ENCODE results near the gene OR6C68. TPM values are rescaled to one million over a fixed set of nuclear protein-coding genes. Genes with fewer than 3 reads are reported as not detected.

The OR6C68 gene
- total RNA-seq, 1 donor from 2014 or later = not detected

DNA sequence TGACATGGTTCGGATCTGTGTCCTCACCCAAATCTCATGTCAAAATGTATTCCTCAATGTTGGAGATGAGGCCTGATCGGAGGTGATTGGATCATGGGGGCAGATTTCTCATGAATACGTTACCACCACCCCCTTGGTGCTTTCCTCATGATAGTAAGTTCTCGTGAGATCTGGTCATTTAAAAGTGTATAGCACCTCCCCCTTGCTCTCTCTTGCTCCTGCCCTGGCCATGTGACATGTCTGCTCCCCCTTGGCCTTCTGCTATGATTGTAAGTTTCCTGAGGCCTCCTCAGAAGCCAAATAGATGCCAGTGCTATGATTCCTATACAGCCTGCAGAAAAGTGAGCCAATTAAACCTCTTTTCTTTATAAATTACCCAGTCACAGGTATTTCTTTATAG is 7.1 kb downstream of the OR6C68 start:
- no peak for TF ChIP-seq CTCF (IDR thresholded peaks at IDR 0.05; ENCODE audit: insufficient read depth, low read depth, low read length)
- TF ChIP-seq EZH2 (IDR thresholded peaks at IDR 0.05; ENCODE audit: insufficient read depth, low read length) = no peak
- Histone ChIP-seq H3K27me3 (ENCODE audit: insufficient read depth, low read length) (no peaks in the 10 kb centered on the region), H4K20me1 (ENCODE audit: insufficient read depth, low read length) (no peaks in the 10 kb centered on the region), H3K9ac (ENCODE audit: low read length) (no peak overlapping the region), H3K79me2 (ENCODE audit: insufficient read depth, low read length) (no peaks in the 10 kb centered on the region), H3K4me3 (ENCODE audit: insufficient read depth, low read depth, low read length) (no peak overlapping the region), H3K4me2 (ENCODE audit: low read length) (no peak overlapping the region), H3K27ac (ENCODE audit: low read depth, low read length) (no peak overlapping the region), H3K36me3 (ENCODE audit: insufficient read depth, low read length) (no peaks in the 10 kb centered on the region), H3K9me3 (ENCODE audit: insufficient read depth, low read depth, low read length) (no peaks in the 10 kb centered on the region), H2AFZ (ENCODE audit: low read depth, low read length) (no peak overlapping the region), H3K4me1 (ENCODE audit: insufficient read depth, low read length) (no peaks in the 10 kb centered on the region)
- FAIRE-seq (no peak), DNase-seq (ENCODE audit: low read depth) (no peak)
- peak overlapping the region; percentile 20 for H3K27ac Mint-ChIP-seq (ENCODE audit: unreplicated experiment)
- no peaks in the 10 kb centered on the region for H3K36me3 Mint-ChIP-seq (ENCODE audit: low read depth, unreplicated experiment)
- H3K4me3 Mint-ChIP-seq (ENCODE audit: unreplicated experiment) = no peak overlapping the region
- no peaks in the 10 kb centered on the region for H3K27me3 Mint-ChIP-seq (ENCODE audit: low read depth, unreplicated experiment)
- peaks cover 14% of the 10 kb centered on the region for H3K4me1 Mint-ChIP-seq (ENCODE audit: low read depth, unreplicated experiment)
- no peaks in the 10 kb centered on the region for H3K9me3 Mint-ChIP-seq (ENCODE audit: unreplicated experiment)

DNA sequence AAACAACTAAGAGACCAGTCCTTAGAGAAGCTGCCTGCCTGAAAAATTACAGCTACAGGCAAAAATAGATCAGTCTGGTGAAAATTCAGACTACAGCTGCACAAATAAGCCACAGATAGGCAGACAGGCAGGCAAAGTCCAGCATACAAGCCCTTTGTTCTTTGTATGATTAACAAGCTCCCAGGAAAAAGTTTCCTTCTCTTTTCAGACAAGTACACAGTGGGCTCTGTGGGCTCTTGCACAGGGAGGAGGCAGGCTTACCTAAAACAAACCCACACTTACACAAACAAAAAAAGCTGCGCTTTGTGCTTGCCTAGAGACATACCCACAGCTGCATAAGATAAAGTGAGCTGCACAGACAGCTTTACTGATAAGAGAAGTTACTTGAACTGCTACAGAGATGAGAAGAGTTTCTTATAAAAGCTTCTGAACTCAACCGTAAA is 7.7 kb downstream of the OR6C68 start:
- no peak overlapping the region for H3K4me3 ChIP-seq (ENCODE audit: insufficient read depth, low read depth, low read length)

More for the DNA sequence above, 7.7 kb downstream of the OR6C68 start:
- Histone ChIP-seq H3K27ac (ENCODE audit: low read depth, low read length) (no peak overlapping the region), H3K9ac (ENCODE audit: low read length) (no peak overlapping the region), H2AFZ (ENCODE audit: low read depth, low read length) (no peak overlapping the region), H3K36me3 (ENCODE audit: insufficient read depth, low read length) (no peaks in the 10 kb centered on the region), H3K4me2 (ENCODE audit: low read length) (no peak overlapping the region), H3K4me1 (ENCODE audit: insufficient read depth, low read length) (no peaks in the 10 kb centered on the region), H3K9me3 (ENCODE audit: insufficient read depth, low read depth, low read length) (no peaks in the 10 kb centered on the region), H3K27me3 (ENCODE audit: insufficient read depth, low read length) (no peaks in the 10 kb centered on the region), H4K20me1 (ENCODE audit: insufficient read depth, low read length) (no peaks in the 10 kb centered on the region), H3K79me2 (ENCODE audit: insufficient read depth, low read length) (no peaks in the 10 kb centered on the region)
- Mint-ChIP-seq H3K36me3 (ENCODE audit: low read depth, unreplicated experiment) (no peaks in the 10 kb centered on the region), H3K27me3 (ENCODE audit: low read depth, unreplicated experiment) (no peaks in the 10 kb centered on the region), H3K9me3 (ENCODE audit: unreplicated experiment) (no peaks in the 10 kb centered on the region), H3K4me1 (ENCODE audit: low read depth, unreplicated experiment) (peaks cover 14% of the 10 kb centered on the region), H3K27ac (ENCODE audit: unreplicated experiment) (no peak overlapping the region), H3K4me3 (ENCODE audit: unreplicated experiment) (no peak overlapping the region)
- no peak for DNase-seq (ENCODE audit: low read depth)
- no peak for FAIRE-seq
- TF ChIP-seq CTCF (IDR thresholded peaks at IDR 0.05; ENCODE audit: insufficient read depth, low read depth, low read length) = no peak
- TF ChIP-seq EZH2 (IDR thresholded peaks at IDR 0.05; ENCODE audit: insufficient read depth, low read length) = no peak
